Breast epithelium (tissue), 4 donors: ENCODE results near the gene TUBB4B. TPM values are rescaled to one million over a fixed set of nuclear protein-coding genes. Genes with fewer than 3 reads are reported as not detected.

Source experiments
- DNase-seq, 2 donors: peaks; one replicate each; pipeline ENCODE4 v3.0.0-alpha.2; 2019; ENCODE audit warnings: low spot score in 2 of 2
- H3K27ac ChIP-seq, 2 donors: fragments of 200-600 bp; sonication (generic) in 1 of 2; one replicate each; pipeline ENCODE4 v1.5.1; 2016 to 2019; ENCODE audit warnings: mild to moderate bottlenecking in 1 of 2
- H3K27me3 ChIP-seq, 2 donors: fragments of 200-600 bp; sonication (generic) in 1 of 2; one replicate each; pipeline versions ENCODE4 v1.5.1 to v1.6.0; 2017 to 2019; ENCODE audit warnings: control low read depth in 1 of 2, mild to moderate bottlenecking in 1 of 2
- H3K36me3 ChIP-seq: fragments of 200-600 bp; one replicate; pipeline ENCODE4 v1.5.1; 2019
- H3K4me1 ChIP-seq, 2 donors: fragments of 200-600 bp; sonication (generic); one replicate each; pipeline ENCODE4 v1.5.1; 2016 to 2019; ENCODE audit warnings: control low read depth in 1 of 2
- H3K4me3 ChIP-seq, 3 donors: fragments of 200-600 bp; sonication (generic); 1 replicate in 2 of 3; 2 replicates in 1 of 3; pipeline ENCODE4 v1.5.1; 2016 to 2019; ENCODE audit warnings: mild to moderate bottlenecking in 3 of 3, moderate library complexity in 2 of 3
- H3K9me3 ChIP-seq, 2 donors: fragments of 200-600 bp; sonication (generic) in 1 of 2; one replicate each; pipeline ENCODE4 v1.5.1; 2016 to 2019; ENCODE audit warnings: control low read depth in 1 of 2
- CTCF ChIP-seq, 3 donors: fragments of 450-650 bp; IDR thresholded peaks; one replicate each; pipeline ENCODE4 v1.5.1; 2016 to 2017; ENCODE audit warnings: antibody characterized with exemption in 3 of 3, mild to moderate bottlenecking in 3 of 3, moderate library complexity in 3 of 3
- POLR2A ChIP-seq: fragments of 450-650 bp; IDR thresholded peaks from one replicate; pipeline ENCODE4 v1.6.1; 2016; ENCODE audit warnings: antibody characterized with exemption, mild to moderate bottlenecking, moderate library complexity
- POLR2AphosphoS5 ChIP-seq, 3 donors: sonication (generic); formaldehyde crosslinking; IDR thresholded peaks; one replicate each; pipeline ENCODE4 v1.6.1; 2017; ENCODE audit warnings: antibody characterized with exemption in 3 of 3
- intact Hi-C: fragments of 100-400 bp; cut with DNase I; formaldehyde crosslinking; loops from one replicate; pipeline ENCODE4 v1.15.1; 2023; ENCODE audit warnings: low total_unique reads
- total RNA-seq, 3 donors: library from RNA; depleted of rRNA; stranded (reverse); fragments of >200 nt; gene quantifications; one replicate each; pipeline ENCODE4 v1.1.0, GENCODE V29; 2016

TUBB4B gene
- total RNA-seq, 3 donors from 2014 or later: 112 to 188 (median 183) TPM

- Histone ChIP-seq H3K27me3 (no peaks in the 10 kb centered on the region), H3K27ac (no peak overlapping the region), H3K4me3 (no peak overlapping the region), H3K9me3 (no peaks in the 10 kb centered on the region), H3K4me1 (no peaks in the 10 kb centered on the region), H3K36me3 (no peaks in the 10 kb centered on the region)
- intact Hi-C loops: loop anchor here (10.0 kb wide), 1 partner anchor 148 kb away; no protein-coding TSS in a partner anchor
- no peak for DNase-seq
- TF ChIP-seq CTCF (IDR thresholded peaks at IDR 0.05) (peak in 2 of 3 donors; percentile 56 to 58), POLR2AphosphoS5 (IDR thresholded peaks at IDR 0.05) (no peak), POLR2A (no peak)
These were observed 45.9 kb downstream of the TUBB4B start for GRCh38 chr9:137286975-137287383.

DNA sequence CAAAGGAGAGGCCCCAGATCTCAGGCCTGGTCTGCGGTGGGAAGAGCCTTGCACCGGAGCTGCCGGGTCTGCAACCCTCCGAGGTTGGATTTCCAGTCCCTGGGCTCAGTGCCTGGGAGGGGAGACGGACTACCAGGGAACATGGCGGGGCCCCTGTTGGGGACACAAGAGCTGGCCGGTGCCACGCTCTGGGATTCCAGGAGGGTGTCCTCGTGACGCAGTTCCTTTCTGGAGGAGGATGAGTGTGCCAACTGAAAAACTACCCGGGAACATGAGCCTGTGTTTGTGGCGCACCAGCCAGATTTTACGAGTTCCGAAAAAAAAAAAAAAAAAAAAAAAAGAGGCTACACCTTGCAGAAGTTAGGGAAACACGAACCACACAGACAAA is 52.0 kb downstream of the TUBB4B start:
- Histone ChIP-seq H3K36me3 (no peaks in the 10 kb centered on the region), H3K27me3 (no peaks in the 10 kb centered on the region), H3K4me1 (peaks cover 4 to 14% of the 10 kb centered on the region in 2 donors), H3K9me3 (no peaks in the 10 kb centered on the region), H3K27ac (no peak overlapping the region), H3K4me3 (no peak overlapping the region)
- DNase-seq: no peak
- intact Hi-C loops: no loop called here
- TF ChIP-seq CTCF (IDR thresholded peaks at IDR 0.05): no peak
- no peak for TF ChIP-seq POLR2A
- TF ChIP-seq POLR2AphosphoS5 (IDR thresholded peaks at IDR 0.05): no peak

Other genes with a start within 250 kb of the TUBB4B start
- 10 to 100 TPM; 24.6 to 66.2 (median 49.2) TPM for gene PAXX, start 248.9 kb upstream of the TUBB4B start, total RNA-seq
- gene CLIC3, start 244.7 kb upstream of the TUBB4B start, total RNA-seq: 1 to 10 TPM in 1 of 3 donors, under 1 TPM in 1, not detected in 1; 0.32 to 3.5 TPM
- 10 to 100 TPM; 17.0 to 30.6 (median 18.9) TPM for gene ABCA2, start 213.1 kb upstream of the TUBB4B start, total RNA-seq
- gene FUT7, start 209.2 kb upstream of the TUBB4B start, total RNA-seq: not detected
- gene NPDC1, start 195.1 kb upstream of the TUBB4B start, total RNA-seq: 10 to 100 TPM; 21.9 to 63.9 (median 63.1) TPM
- 1 to 10 TPM in 2 of 3 donors, under 1 TPM in 1; 0.16 to 6.7 (median 3.6) TPM for gene ENTPD2, start 187.2 kb upstream of the TUBB4B start, total RNA-seq
- 1 to 10 TPM in 2 of 3 donors, under 1 TPM in 1; 0.96 to 2.9 (median 2.8) TPM for gene SAPCD2, start 170.7 kb upstream of the TUBB4B start, total RNA-seq
- 10 to 100 TPM in 1 of 3 donors, 1 to 10 TPM in 2; 6.7 to 12.0 (median 6.9) TPM for gene UAP1L1, start 163.8 kb upstream of the TUBB4B start, total RNA-seq
- gene MAN1B1, start 154.3 kb upstream of the TUBB4B start, total RNA-seq: 10 to 100 TPM; 50.1 to 62.8 (median 50.8) TPM
- gene DPP7, start 126.6 kb upstream of the TUBB4B start, total RNA-seq: 100 to 1,000 TPM; 115 to 137 (median 132) TPM
- 1 to 10 TPM in 2 of 3 donors, not detected in 1; 1.3 to 1.9 TPM for gene GRIN1, start 102.1 kb upstream of the TUBB4B start, total RNA-seq
- gene LRRC26, start 71.2 kb upstream of the TUBB4B start, total RNA-seq: 1 to 10 TPM in 2 of 3 donors, not detected in 1; 7.8 to 9.2 TPM
- not detected for gene TMEM210, start 69.2 kb upstream of the TUBB4B start, total RNA-seq
- 10 to 100 TPM; 32.0 to 35.7 (median 32.9) TPM for gene ANAPC2, start 52.7 kb upstream of the TUBB4B start, total RNA-seq
- gene SSNA1, start 52.6 kb upstream of the TUBB4B start, total RNA-seq: 10 to 100 TPM; 75.0 to 92.8 (median 82.7) TPM
- 1 to 10 TPM; 4.0 to 9.2 (median 8.5) TPM for gene TPRN, start 40.5 kb upstream of the TUBB4B start, total RNA-seq
- 10 to 100 TPM; 26.5 to 36.6 (median 26.6) TPM for gene TMEM203, start 35.6 kb upstream of the TUBB4B start, total RNA-seq
- gene NDOR1, start 35.6 kb upstream of the TUBB4B start, total RNA-seq: 1 to 10 TPM; 4.6 to 9.5 (median 7.2) TPM
- gene RNF208, start 19.0 kb upstream of the TUBB4B start, total RNA-seq: 1 to 10 TPM; 1.5 to 2.9 (median 1.8) TPM
- gene CYSRT1, start 16.1 kb upstream of the TUBB4B start, total RNA-seq: under 1 TPM; 0.29 to 0.66 (median 0.32) TPM
- under 1 TPM in 1 of 3 donors, not detected in 2; 0.29 TPM for gene RNF224, start 13.8 kb upstream of the TUBB4B start, total RNA-seq
- not detected for gene SLC34A3, start 10.4 kb upstream of the TUBB4B start, total RNA-seq
- not detected for gene STPG3, start 10.0 kb downstream of the TUBB4B start, total RNA-seq
- 10 to 100 TPM; 32.6 to 39.2 (median 38.7) TPM for gene NELFB, start 14.0 kb downstream of the TUBB4B start, total RNA-seq
- 1 to 10 TPM; 2.9 to 5.4 (median 3.7) TPM for gene TOR4A, start 36.4 kb downstream of the TUBB4B start, total RNA-seq
- gene NRARP, start 61.0 kb downstream of the TUBB4B start, total RNA-seq: 1 to 10 TPM; 2.1 to 6.9 (median 3.5) TPM
- gene EXD3, start 181.9 kb downstream of the TUBB4B start, total RNA-seq: 10 to 100 TPM in 2 of 3 donors, 1 to 10 TPM in 1; 7.7 to 28.7 (median 20.6) TPM
- gene NOXA1, start 182.1 kb downstream of the TUBB4B start, total RNA-seq: 10 to 100 TPM in 1 of 3 donors, 1 to 10 TPM in 2; 2.9 to 13.8 (median 4.6) TPM
- gene ENTPD8, start 200.1 kb downstream of the TUBB4B start, total RNA-seq: 1 to 10 TPM in 2 of 3 donors, not detected in 1; 2.0 to 3.2 TPM
- gene NSMF, start 218.0 kb downstream of the TUBB4B start, total RNA-seq: 10 to 100 TPM; 30.9 to 38.4 (median 37.4) TPM